NCI-H2227 (cell line): ENCODE measurements around the gene TSPAN14.
A peak's percentile ranks its signal among the peaks of the same experiment; 100 is the strongest.

ENCODE experiments used
- DNase-seq: peaks from one replicate; lab custom pipeline; 2025; ENCODE audit not compliant: unreplicated experiment; lab: John Stamatoyannopoulos, UW

TSPAN14 gene

DNA sequence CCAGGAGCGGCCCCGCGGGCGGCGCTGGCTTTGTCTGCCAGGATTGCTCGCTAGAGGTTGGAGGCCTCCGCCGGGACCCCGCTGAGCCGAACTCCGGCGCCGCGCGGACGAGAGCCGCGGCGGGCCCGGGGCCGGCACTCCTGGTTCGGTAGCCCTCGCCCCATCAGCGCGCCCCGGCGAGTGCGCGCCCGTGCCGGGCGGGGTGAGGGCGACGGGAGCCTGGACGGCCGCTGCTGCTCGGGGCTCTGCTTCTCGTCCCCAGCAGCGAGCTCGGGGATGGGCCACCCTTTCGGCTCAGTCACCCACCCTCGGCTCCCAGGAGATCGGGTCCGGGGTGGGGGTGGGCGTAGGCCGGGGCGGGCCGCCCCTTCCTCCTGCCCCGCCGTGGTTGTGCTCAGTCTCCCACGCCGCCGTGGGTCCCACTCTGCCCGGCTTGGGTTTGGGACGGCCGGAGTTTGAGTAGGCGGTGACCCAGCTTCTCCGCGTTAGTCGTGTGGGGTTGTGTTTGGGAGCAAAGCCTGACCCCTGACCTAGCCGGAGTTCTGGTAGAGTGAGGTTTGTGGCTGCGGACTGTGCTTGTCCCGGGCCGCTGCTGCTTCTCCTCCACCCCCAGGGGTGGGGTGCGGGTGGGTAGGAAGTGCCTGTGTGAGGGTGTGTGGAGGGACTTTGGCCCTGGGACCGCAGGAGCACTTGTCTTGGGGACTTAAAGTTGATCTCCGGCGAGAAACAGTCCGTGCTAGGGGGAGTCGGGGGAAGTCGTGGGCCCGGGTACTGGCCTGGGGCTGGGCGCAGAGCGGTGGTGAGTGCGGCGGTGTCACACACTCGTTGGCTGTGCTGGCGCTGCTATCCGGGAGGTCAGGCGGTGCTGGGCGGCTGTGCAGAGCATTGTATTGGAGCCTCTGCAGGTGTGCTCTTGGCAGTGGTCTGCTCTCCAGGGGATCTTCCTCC is 677 bp downstream of the TSPAN14 start:
- DNase-seq: peak; percentile 69

GRCh38 chr10:80455461-80456349 is 1.6 kb downstream of the TSPAN14 start:
- no peak for DNase-seq

- DNase-seq: no peak
Observed at GRCh38 chr10:80457554-80458262, 3.6 kb downstream of the TSPAN14 start.

DNA sequence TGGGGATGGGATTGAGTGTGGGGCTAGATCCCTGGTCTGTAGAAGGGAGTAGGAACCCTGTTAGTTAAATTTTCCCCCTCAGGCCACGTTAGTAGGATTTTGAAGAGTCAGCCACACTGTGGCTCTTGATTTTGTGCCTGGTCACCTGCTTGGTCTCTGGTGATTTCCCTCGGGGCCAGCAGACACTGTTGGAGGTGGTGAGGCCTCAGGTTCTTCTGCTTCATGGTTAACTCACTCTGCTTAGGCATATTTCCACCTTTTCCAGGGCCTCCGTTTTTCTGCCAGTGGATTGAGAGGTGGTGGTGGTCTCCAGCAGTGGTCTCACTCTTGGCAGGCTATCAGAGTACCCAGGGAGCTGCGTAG is 4.1 kb downstream of the TSPAN14 start:
- DNase-seq: no peak

DNA sequence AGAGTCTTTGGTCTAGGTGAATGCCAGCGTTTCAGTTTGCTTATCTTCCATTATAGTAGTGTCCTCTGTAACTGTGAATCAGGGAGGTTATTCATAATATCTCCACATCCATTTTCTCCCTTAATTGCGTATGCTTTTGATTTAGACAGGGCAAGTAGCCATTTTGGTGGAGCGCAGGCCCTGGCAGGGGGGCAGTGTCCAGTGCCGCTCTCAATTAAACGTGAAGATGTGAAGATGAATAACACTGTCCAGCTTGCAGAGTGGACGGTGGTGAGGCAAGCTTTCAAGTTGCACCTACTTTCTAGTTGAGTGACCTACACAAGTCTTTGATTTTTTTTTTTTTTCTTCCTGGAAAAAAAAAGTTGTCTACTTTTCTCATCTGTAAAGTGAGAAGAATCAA is 4.5 kb downstream of the TSPAN14 start:
- DNase-seq: no peak

DNA sequence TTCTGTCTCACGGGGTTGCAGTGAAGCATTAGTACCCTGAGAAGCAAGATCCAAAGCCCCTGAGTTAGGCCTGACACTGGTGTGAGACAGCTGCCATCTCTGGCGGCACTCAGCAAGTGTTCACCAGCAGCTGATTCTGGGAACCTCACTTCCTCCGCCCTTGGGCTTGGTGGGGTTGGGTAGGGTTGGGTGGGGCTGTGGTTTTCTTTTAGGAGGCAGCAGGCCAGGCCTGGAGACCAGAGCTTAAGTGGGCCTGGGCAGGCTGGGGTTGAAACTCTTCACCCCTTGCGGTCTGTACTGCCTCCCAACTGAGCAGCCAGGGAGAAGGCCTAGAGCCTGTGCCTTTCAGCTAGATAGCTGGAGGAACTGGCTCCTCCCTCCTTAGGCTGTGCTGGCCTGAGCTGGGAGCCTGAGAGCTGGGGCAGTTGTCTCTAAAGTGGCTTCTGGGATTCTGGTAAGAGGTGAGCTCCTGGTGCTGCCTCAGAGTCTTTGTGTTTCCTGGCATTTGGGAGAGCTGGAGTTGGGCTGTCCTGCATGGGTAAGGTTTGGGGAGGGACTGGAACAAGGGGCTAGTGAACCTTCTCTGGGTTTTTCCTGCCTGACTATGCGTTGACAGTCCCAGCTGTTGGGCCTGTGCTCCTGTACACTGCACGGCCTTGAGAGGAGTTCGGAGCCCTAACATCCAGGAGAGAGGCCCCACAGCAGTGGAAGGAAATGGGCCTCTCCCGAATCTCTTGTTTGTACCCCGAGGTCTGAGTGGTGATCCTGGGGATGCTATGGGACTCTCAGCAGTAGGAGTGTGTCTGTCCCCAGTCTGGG is 5.1 kb downstream of the TSPAN14 start:
- DNase-seq: no peak

DNA sequence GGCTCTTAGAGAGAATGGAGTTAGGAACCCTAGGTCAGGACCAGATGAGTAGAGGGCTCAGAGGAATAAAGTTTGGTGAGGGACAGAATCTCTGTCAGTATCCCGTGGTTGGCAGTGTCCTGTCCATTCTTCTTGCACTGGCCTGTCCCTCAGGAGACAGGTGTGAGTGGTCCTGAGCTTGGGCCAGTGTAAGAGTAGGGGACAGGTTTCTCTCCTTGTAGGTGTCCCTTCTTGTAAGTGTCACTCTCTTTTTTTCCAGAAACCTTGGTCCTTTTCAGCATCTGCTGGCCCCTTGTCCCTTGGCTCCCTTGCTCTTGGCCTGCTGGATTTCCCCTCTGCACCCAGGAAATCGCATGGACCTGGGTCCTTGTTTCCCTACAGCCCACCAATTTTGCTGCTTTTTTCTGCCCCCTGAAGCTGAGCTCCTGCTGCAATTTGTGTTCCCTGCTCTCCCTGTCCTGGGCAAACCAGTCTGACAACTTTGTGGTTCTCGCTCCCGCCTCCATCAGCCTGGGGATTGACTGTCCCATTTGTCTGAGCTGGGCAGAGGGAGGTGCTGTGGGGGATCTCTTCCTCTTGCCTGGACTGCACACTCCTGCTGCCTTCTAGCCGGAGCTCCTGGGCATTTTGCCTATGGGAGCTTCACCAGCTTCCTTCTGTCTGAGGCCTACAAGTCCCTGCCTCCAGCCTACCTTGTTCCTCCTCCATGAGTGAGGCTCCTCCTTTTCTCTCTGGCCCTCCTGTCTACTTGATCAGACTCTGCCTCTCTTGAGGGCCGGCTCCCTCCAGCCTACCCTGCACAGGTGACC is 6.5 kb downstream of the TSPAN14 start:
- DNase-seq: no peak

- no peak for DNase-seq
Observed at GRCh38 chr10:80461208-80462183, 7.4 kb downstream of the TSPAN14 start.

GRCh38 chr10:80462299-80462980 is 8.3 kb downstream of the TSPAN14 start:
- no peak for DNase-seq

DNA sequence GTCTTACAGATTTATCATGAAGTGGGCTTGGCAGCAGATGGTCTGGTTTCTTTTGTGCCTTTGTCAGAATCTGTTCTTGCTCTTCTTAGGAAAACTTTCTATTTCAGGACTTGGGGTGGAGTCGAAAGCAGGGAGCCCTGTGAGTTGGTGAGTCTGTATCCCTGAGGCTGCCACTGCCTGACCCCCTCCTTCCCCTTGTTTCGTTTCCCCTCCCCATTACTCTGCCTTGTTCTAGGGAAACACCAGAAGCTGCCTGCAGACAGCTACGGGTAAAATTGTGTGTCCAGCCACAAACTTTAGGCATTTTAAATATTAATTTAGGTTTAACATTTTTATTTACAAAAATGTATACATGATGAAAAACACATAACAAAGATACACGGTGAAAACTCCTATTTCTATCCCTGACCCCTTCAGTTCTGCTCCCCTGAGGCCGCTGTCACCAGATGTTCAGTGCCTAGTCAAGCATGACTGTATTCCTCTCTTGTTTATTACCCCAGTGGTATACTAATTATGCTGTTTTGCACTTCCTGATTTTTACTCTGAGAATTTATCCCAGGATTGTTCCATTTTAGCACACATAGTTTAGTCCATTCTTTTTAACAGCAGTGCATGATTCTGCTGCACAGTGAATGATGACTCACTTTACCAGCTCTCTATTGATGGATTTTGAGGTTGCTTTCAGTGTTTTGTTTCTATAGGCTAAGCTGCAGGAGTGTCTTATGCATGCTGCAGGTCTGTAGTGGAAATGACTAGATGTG is 9.1 kb downstream of the TSPAN14 start:
- no peak for DNase-seq

DNA sequence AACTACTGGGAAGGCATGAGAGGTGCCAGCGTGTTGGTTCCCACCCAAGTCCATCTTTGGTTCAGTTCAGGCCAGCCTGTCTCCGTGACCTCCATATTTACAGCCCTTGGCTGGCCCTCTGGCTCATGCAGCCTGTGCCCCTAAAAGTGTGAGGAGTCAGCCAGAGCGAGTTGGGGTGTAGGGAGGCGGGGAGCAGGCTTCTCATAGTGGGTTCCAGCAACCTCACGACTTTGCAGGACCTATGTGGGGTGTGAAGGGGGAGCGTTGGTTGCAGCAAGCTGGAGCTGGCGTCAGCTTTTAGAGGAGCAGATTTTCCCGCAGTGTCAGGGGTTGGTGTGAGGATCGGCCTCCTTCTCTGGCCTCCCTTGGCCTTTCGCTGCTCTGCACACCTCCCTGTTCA is 9.8 kb downstream of the TSPAN14 start:
- DNase-seq: no peak

DNA sequence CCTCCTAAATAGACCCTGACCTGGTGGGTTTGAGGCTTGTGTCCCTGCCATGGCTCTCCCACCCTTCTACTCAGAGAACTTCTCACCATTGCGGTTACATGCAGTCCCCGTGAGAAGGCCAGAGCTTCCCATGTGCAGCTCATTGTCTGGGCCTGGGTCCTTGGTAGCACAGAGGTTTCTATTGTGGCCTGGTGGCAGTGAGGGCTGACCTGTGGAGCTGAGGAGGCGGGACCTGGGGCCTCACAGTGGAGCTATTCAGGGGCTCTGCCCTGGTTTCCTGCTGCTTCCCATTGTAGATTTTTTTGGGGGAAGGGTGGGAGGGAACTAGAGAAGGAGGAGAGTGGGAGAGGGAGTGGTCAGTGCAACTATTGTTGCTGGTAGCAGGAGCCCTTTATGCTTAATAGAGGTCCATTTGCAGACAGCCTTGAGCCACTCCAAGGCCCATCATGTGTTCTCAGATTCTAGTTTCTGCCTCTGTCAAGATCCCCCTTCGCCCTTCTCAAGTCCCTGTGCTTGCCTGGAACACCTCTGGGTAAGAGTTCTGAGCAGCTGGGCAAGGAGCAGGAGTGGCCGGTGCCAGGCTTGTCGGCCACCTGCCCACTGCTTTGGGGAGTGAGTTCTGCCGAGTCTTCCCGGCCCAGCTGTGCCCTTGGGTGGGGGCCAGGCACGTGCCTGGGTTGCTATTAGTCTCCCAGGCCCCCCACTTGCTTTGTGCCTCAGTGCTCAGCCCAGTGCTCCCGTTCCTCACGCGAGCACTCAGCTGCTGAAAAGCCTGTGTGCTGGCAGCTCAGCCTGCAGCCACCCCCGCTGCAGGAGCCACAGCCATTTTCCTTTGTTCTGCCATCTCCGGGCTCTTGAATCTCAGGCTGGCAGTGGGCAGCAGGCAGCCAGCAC is 10.7 kb downstream of the TSPAN14 start:
- DNase-seq: peak; percentile 23

DNA sequence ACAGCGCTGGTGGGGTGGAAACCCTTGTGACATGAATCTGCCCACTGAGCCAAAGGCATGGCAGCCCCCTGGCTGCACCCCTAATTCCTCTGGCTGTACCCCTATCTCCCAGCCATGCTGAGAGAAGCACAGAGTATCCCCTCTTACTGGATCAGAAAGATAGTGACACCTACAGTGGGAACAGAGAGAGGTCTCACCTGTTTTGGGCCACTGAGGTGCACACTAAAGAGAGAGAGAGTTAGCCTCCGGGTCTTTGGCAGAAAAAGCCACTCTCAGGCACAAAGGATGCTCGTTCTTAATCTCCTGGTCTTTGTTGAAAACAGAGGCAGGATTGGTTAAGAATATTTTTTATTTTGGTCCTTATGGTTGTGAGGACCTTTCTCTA is 11.3 kb downstream of the TSPAN14 start:
- no peak for DNase-seq

GRCh38 chr10:80465839-80466590 is 11.9 kb downstream of the TSPAN14 start:
- no peak for DNase-seq

- no peak for DNase-seq
Observed at GRCh38 chr10:80466724-80467326, 12.7 kb downstream of the TSPAN14 start.
